Measurements from ENCODE around the gene NLGN4Y.

NLGN4Y gene

GRCh38 chrY:14644157-14644952 is 120.0 kb downstream of the NLGN4Y start:
- no peak for DNase-seq (ENCODE audit: low read depth in 2 of 2)

GRCh38 chrY:14679181-14679580 is 154.9 kb downstream of the NLGN4Y start:
- DNase-seq (ENCODE audit: low read depth in 2 of 2) = no peak

DNA sequence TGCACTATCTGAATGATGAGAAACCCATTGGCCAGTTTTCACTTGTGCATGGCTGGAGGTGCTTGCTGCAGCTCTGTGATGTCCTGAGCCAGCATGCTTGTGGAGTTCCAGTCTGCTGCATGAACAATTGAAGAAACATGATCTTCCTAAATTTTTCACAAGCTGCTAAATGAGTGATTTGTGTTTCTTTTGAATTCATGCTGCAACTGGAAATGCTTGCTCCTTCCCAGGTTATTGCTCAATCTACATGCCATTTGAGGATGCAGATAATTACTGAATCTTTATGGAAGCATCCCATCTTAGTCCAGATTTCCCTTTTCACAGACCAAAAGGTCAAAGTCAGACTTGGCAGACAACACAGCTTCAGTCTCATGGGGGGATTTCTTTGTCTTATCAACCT is 170.2 kb downstream of the NLGN4Y start:
- DNase-seq (ENCODE audit: low read depth in 2 of 2) = no peak

DNA sequence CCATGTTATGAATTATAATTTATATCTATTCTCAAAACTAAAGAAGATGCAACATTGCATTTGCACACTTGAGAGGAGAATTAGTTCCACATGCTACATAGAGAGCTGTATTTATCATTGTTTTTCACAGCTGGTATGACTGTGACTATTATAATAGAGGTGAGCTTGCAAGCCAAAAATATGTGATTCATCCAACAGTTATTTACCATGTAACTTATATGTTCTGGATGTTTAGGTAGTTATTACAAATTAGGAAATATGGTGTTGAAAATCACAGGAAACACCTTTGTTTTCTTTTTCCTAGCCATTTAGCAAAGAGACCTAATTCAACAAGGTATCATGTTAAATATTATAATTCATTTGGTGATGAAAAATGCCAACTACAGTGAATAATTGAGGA is 183.8 kb downstream of the NLGN4Y start:
- DNase-seq (ENCODE audit: low read depth in 2 of 2) = no peak

DNA sequence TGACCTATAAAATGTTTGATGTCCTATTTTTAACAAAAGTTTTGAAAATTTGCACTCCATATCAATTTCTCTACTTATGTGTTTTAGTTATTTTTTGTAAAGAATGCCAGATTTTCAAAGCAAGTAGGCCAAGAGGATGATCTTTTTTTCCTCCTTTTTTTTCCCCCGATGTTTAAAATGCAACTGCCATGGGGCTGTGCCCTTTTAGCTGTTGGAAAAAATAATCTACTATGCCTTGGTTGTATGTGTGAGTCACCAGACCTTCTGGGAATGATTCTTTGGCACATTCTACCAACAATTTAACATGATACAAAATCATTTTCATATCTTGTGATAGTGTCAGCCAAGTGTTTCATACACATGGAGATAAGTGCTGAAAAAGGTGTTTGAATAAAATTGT is 217.3 kb downstream of the NLGN4Y start:
- no peak for DNase-seq (ENCODE audit: low read depth in 2 of 2)

DNA sequence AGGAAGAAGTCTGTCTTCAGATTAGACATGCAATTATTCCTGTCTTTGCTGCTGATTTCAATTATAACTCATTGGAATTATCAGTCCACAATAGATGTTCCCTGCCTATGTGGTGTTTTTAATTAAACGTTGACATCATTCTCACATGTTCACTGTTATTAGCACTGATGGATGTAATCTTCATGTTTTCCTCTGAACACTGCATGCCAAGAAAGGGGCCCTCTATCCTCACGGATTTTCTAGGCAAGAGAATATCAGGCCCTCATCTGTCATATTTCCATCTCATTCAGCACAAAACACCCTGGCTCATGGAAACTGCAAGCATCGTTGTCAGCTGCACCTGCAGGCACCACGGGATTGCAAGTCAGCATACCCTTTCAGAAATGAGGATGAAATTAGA is 224.0 kb downstream of the NLGN4Y start:
- DNase-seq (ENCODE audit: low read depth in 2 of 2) = no peak

GRCh38 chrY:14755571-14755970 is 231.2 kb downstream of the NLGN4Y start:
- no peak for DNase-seq (ENCODE audit: low read depth in 2 of 2)

DNA sequence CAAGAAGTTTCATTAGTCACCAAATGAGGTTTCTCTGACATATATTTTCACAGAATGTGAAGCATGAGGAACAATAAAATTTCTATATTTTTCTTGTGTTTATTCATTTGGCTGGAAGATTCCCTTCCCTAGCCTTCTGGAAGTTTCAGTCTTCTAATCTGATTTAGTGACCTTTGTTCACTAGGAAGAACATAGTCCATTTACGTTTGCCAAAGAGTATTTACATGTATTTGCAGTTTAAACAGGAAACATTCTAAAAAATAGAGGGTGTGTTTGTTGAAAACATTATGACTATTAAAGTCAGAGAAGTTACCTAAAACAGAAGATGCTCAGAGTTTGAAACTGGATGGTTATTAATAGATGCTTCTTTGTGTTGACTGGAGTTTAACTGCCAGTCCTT is 238.6 kb downstream of the NLGN4Y start:
- DNase-seq (ENCODE audit: low read depth in 2 of 2) = no peak

GRCh38 chrY:14763600-14763999 is 239.3 kb downstream of the NLGN4Y start:
- DNase-seq (ENCODE audit: low read depth in 2 of 2) = no peak

GRCh38 chrY:14778208-14778607 is 253.9 kb downstream of the NLGN4Y start:
- DNase-seq (ENCODE audit: low read depth in 2 of 2) = no peak

DNA sequence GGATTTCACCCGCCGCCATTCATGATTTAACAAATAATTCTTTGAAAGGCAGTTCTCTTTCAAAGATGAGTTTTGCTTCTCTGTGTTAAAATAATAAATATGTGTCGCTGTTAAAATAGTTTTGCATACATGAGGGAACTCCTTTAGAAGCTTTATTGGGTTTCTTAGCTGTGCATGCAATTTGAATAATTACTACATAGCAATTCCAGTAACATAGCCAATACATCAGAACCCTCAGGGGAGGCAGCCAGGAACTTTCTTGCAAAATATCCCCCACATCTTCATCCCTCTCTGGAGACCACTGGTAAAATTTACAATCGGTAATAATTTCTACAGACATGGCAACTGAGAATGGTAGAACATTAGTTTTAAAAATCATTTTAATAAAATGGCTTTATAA is 268.8 kb downstream of the NLGN4Y start:
- DNase-seq (ENCODE audit: low read depth in 2 of 2) = no peak

- DNase-seq (ENCODE audit: low read depth in 2 of 2) = no peak
Observed at GRCh38 chrY:14793674-14794073, 269.3 kb downstream of the NLGN4Y start.

DNA sequence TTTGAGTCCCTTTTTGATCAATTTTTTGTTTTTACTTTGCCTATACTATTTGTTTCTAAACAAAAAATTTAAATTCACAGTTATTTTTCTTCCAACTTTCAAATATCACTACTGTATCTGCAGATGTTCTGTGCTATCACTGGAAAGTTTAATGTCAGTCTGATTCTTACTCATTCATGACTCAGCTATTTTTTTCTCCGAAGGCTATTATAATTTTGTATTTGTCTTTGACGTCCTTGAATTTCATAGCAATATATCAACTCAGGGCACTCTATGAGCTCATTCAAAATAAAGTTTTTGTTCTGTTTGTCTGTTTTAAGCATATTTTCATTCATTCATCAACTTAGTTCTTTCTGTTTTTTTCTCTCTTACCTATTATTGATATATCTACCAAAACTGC is 273.7 kb downstream of the NLGN4Y start:
- DNase-seq (ENCODE audit: low read depth in 2 of 2) = no peak

DNA sequence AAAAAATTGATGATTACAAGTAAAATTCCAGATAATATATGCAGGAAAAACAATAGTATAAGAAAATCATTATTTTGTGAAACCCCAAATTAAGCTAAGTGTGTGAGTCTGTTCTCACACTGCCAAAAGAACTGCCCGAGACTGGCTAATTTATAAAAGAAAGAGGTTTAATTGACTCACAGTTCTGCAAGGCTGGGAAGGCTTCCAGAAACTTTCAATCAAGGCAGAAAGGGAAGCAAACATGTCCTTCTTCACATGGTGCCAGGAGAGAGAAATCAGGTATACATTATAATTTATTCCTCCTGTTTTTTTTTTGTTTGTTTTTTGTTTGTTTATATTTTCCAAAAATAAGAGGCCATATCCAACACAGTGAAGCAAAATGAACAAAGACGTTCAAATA is 276.8 kb downstream of the NLGN4Y start:
- no peak for DNase-seq (ENCODE audit: low read depth in 2 of 2)

DNA sequence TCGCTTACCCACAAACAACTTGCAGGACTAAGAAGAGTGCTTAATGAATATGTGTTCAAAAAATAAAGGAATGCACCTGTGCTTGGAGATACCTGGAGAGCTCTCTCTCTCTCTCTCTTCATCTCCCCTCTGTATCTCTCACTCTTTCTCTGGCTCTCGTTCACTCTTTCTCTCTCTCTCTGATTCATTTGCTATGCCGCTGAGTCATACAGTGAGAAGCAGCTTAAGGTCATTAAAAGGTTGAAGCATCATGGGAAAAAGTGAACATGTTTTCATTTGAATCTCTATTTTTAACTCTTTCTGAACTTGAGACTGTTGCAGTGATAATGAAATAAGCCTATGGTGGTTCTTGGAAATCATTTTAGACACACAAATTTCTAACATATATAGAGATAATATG is 277.8 kb downstream of the NLGN4Y start:
- DNase-seq (ENCODE audit: low read depth in 2 of 2) = no peak

GRCh38 chrY:14804041-14804440 is 279.7 kb downstream of the NLGN4Y start:
- no peak for DNase-seq (ENCODE audit: low read depth in 2 of 2)

DNA sequence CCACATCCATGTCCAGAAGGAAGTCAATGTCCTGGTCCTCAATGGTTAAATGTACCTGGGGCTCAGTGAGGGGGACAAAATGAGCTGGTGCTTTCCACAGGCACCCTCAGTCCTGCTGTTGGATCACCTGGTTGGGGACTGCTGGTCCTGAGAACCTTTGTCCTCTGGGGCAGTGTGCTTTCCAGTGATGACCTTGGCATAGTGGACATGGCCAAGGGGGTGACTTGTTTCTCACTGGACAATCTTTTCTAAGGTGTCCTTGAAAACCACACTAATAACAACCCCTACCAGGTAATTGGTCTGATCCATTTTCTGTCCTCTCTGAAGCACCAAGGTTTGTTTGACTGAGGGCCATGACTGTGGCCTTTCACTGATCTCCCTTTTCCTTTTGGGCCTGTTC is 294.1 kb downstream of the NLGN4Y start:
- no peak for DNase-seq (ENCODE audit: low read depth in 2 of 2)

GRCh38 chrY:14822201-14822600 is 297.9 kb downstream of the NLGN4Y start:
- DNase-seq (ENCODE audit: low read depth in 2 of 2) = no peak

GRCh38 chrY:14822906-14823305 is 298.6 kb downstream of the NLGN4Y start:
- DNase-seq (ENCODE audit: low read depth in 2 of 2) = no peak

GRCh38 chrY:14824583-14824982 is 300.3 kb downstream of the NLGN4Y start:
- DNase-seq (ENCODE audit: low read depth in 2 of 2) = no peak

DNA sequence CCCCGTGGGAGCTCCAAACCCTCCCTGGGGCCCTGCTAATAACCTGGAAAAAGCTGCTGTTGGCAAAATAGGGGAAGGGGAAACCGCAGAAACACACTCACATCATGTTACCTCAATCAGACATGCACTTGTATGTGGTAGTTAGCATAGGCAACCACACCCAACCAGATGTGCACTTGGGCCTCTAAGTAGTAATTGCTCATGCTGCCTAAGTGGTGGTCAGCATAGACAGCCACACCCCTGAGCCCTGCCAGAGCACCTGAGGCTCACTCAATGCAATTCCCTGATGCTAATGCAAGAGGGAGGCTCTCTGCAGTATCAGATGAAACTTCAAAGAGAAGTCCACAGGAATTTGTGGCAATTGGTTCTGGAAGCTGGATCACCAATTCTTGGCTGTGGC is 301.4 kb downstream of the NLGN4Y start:
- DNase-seq (ENCODE audit: low read depth in 2 of 2) = no peak

DNA sequence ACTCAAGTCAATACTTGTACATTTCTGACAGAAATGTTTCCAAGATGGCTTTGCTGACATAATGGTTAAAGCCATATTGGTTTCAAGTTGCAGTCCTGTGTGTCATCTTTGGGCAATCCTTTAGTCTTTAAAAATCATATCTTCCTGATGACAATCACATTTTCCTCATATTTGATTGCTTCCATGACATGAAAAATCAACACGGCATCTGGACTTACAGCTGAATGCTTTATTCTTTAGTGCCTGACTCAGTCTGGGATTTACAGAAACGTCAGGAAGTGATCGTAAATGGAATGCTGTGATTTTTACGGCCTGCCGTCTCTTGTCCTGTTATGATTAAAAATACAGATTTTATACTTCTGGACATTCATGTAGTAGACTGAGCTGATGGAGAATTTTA is 304.2 kb downstream of the NLGN4Y start:
- DNase-seq (ENCODE audit: low read depth in 2 of 2) = no peak

DNA sequence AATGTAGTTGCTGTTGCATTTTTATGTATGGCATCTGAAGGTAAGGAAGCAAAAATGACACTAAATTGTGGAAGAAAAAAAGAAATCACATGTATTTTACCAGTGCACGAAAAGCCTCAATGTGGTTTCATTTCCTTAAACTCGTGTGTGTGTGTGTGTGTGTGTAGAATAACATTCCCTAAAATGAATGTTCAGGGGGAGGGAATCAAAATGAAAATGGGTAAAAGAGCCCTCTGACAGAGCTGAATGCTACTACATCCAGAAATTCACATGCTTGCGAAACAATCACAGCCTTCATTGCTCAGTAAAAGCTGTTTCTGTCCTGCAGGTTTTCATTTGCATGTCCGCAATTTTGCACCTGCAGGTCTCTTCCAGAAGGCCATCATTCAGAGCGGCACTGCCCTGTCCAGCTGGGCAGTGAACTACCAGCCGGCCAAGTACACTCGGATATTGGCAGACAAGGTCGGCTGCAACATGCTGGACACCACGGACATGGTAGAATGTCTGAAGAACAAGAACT is 305.1 kb downstream of the NLGN4Y start:
- no peak for DNase-seq (ENCODE audit: low read depth in 2 of 2)
